H1 (cell line): ENCODE measurements around the gene OLA1. TPM values are rescaled to one million over a fixed set of nuclear protein-coding genes. Genes with fewer than 3 reads are reported as not detected.

Source experiments
- CEBPB ChIP-seq: IDR thresholded peaks from 2 replicates; pipeline ENCODE4 v1.6.1; 2012; ENCODE audit warnings: low read depth, low read length
- CREB1 ChIP-seq: IDR thresholded peaks from 2 replicates; pipeline ENCODE4 v1.6.1; 2012; ENCODE audit warnings: inconsistent platforms
- JUN ChIP-seq: IDR thresholded peaks from 2 replicates; pipeline ENCODE4 v1.6.1; 2011; ENCODE audit warnings: low read depth, mild to moderate bottlenecking, improper control_type of control experiment, low read length
- MAFK ChIP-seq: IDR thresholded peaks from 2 replicates; pipeline ENCODE4 v1.6.1; 2012; ENCODE audit warnings: low read depth, mild to moderate bottlenecking, improper control_type of control experiment, low read length
- SAP30 ChIP-seq: fragments of 300-600 bp; sonication (generic); IDR thresholded peaks from 2 replicates; pipeline ENCODE4 v1.7.1; 2012; ENCODE audit warnings: low read length, moderate library complexity, mild to moderate bottlenecking, inconsistent platforms; ENCODE audit not compliant: insufficient read depth, insufficient replicate concordance
- SIN3A ChIP-seq, 2 experiments: IDR thresholded peaks in 1 of 2; conservative IDR thresholded peaks in 1 of 2; 2 replicates each; pipeline ENCODE4 v1.6.1; 2011 to 2012; ENCODE audit warnings: low read length in 2 of 2, improper control_type of control experiment in 1 of 2, low read depth in 1 of 2, mild to moderate bottlenecking in 1 of 2
- polyA plus RNA-seq, 7 experiments: library from polyadenylated mRNA; depleted of rRNA in 3 of 7; stranded (reverse) in 5 of 7; unstranded in 2 of 7; fragments of >200 nt in 5 of 7; fragments of 200-250 nt in 2 of 7; gene quantifications; 1 replicate in 5 of 7; 2 replicates in 1 of 7; 4 replicates in 1 of 7; pipeline versions ENCODE4 v1.2.1 to v1.2.3, GENCODE V29; 2011 to 2013; ENCODE audit warnings: missing spikeins in 2 of 7, mixed read lengths in 2 of 7
- total RNA-seq: library from RNA; stranded (reverse); fragmentation: NEBNext Ultra II Directional; extraction: Animal tissue kit (Norgen Biotek cat#: 25700); gene quantifications from 2 replicates; pipeline ENCODE4 v1.2.1, GENCODE V29; 2021

The OLA1 gene
- total and polyA plus RNA-seq, 2 of the 8 experiments (the other 6 are each of a cell fraction or from before 2014, with no cell fraction given) = 39.3 to 158 TPM

DNA sequence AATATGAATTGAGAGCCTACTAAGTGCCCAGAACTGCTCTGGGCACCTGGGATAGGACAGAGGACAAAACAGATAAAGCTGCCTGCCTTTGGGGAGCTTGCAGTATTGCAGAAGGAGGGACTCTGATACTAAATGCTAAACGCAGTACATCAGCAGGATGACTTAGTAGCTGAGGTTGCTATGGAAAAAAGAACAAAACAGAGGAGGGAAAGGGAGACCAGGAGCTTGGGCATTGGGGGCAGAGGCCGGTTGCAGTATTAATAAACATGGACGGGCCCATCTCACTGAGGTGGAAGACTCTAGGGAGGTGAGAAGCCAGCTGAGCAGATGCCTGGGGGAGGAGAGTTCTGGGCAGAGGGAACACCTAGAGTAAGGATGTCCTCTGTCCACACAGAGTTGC, 217.1 kb downstream of the OLA1 start (continued):
- TF ChIP-seq SIN3A (conservative IDR thresholded peaks at IDR 0.05 in 1 of 2, IDR thresholded peaks at IDR 0.05 in 1 of 2; ENCODE audit: low read depth in 1 of 2, low read length in 2 of 2) (no peak), CREB1 (no peak), JUN (no peak), CEBPB (no peak), MAFK (no peak), SAP30 (no peak)
